Measurements from ENCODE around the gene SLC1A5.
A peak's percentile ranks its signal among the peaks of the same experiment; 100 is the strongest.
"Not testable (repeated sequence)": the region's sequence is repeated elsewhere in the genome, so short reads cannot be mapped to it uniquely, and the experiment has no call there.

Gene SLC1A5

DNA sequence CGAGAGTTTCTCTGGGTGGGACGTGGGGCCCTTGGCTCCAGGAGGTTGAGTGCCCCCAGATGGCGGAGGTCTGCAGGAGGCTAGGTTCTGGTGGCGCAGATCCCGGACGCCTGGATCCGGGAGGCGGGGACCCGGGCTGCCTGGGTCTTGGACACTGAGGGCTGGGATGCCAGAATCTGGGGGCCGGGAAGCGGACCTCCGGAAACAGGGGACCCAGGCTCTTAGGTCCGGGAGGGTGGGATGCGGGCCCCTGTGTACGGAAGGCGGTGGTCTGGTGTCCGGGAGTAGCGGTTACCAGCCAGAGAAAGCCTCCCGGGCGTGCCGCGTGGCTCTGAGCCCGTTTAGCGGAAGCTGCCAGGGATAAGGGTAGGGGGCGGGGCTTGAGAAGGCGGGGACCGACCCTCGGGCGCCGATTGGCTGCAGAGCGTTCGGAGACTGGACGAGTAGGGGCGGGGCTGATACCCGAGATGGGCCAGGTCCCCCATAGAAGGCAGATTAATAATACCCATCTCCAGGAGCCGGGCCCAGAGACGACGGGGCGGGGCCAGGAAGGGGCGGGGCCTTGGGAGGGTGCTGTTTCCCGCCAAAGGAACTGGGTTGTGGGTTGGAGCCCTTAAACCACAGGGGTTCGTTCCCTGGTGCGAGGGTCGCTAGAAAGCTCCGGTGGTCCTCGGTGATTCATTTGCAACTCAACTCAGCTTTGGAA, at the start of gene SLC1A5:
Gene SLC1A5, minus strand, starts transcription at position 333 of the 706 bp plus-strand sequence. CDS start 629 bp downstream, outside the sequence.
- peak; percentile 100 for DNase-seq

DNA sequence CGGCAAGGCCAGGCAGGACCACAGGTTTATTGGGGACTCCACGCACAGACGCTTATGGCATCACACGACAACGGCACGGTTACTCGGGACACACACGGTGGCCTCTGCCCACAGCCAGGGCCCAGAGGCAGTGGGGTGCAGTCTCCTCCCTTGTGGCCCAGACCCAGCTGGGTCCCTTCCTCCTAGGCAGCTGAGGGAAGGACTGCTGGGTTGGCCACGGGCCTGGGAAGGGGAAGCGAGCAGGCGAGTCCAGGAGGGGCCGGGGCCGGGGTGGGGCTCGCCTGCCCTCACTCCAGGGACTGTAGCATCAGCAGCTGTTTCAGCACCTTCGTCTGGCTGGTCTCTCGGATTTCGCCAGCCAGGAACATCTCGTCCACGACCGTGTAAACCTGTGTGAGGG, 49.8 kb upstream of the SLC1A5 start:
- no peak for DNase-seq

DNA sequence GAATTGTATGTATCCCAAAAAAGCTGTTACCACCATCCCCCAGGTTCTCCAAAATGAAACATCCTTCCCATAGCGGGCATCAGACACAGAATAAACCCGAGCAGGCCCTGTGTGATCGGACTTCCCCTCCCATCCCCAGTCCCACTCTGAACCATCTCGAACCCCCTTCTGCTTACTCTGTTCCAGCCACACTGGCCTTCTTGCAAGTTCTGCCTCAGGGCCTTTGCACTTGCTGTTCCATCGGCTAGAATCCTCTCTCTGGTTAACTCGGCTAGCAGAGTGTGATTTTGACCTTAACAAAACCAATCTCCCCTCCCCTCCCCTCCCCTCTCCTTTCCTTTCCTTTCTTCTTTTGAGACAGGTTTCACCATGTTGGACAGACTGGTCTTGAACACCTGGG, 46.6 kb upstream of the SLC1A5 start:
- no peak for DNase-seq

DNA sequence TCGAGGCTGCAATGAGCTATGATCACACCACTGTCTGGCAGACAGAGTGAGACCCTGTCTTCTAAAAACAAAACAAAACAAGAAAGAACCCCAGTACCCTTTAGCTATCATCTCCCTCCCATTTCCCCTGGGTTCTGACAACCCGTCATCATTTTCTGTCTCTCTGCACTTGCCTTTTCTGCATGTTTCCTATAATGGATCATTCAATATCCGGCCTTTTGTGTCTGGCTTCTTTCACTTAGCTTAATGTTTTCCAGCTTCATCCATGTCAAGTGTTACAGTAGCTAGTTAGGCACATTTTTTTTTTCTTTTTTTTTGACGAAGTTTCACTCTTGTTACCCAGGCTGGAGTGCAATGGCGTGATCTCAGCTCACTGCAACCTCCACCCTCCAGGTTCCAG, 45.7 kb upstream of the SLC1A5 start:
- no peak for DNase-seq

DNA sequence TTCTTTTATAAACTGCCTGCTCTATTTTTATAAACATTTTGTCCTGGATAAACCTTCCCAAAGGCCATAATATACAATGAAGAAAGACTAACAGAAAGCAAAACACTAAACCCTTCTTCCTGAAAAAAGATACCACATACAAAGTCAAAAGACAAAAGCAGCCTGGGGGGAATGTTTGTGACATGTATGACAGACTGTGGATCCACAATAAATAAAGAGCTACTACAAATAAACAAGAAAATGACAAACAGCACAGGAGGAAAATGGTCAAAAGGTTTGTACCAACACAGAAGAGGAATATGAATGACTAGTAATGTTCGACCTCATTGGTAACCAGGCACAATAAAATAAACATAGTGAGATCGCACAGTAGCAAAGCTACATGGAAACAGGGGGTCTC, 42.5 kb upstream of the SLC1A5 start:
- no peak for DNase-seq

DNA sequence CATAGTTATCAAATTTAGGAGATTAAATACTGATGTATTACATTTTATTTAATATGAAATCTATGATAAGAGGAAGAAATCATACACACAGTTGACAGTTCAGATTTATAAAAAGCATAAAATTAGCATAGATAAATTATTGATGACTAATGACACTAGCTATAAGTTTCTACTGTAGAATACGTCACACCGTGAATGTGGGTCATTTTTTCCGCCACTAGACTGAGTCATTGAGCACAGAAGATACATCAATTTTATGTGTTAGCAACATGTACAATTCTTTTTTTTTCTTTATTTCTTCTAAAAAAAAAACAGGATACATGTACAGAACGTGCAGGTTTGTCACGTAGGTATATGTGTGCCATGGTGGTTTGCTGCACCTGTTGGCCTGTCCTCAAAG, 40.1 kb upstream of the SLC1A5 start:
- peak; percentile 58 to 72 for DNase-seq

DNA sequence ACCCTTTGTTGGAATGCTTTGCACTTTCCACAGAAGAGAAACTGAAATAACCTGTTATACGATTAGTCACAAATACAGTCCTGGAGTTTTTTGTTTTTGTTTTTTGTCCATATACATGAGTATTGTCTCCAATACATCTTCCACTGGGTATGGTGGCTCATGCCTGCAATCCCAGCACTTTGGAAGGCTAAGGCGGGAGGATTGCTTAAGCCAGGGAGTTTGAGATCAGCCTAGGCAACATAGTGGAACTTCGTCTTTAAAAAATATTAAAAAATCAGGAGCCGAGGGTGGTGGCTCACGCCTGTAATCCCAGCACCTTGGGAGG, 37.3 kb upstream of the SLC1A5 start:
- no peak for DNase-seq

DNA sequence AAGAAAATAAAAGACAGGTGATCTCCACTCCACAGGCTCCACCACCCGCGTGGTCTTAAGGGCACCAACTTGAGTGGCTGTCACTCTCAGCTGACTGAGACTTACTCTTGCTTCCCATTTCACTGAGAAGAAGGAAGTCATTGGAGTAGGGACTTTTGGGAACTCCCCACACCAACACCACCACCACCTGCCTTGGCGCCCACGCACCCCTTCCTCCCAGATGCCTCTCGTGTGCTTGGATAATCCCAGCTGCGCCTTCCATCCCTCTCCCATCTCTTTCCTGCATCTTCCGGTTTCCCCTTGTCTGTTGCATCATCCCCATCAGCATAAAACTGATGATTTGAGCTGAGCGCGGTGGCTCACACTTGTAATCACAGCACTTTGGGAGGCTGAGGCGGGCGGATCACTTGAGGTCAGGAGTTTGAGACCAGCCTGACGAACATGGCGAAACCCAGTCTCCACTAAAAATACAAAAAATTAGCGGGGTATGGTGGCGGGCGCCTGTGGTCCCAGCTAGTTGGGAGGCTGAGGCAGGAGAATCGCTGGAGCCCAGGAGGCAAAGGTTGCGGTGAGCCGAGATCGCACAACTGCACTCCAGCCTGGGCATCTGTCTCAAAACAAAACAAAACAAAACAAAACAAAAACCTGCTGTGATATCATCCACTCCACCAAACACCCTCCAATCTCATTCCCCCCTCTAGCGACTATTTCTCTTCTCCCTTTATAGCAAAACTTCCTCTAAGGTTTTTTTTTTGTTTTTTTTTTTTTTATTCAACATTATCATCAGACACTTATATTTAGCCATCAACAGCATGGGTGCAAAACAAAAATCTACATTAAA, 36.7 kb upstream of the SLC1A5 start:
- no peak for DNase-seq

DNA sequence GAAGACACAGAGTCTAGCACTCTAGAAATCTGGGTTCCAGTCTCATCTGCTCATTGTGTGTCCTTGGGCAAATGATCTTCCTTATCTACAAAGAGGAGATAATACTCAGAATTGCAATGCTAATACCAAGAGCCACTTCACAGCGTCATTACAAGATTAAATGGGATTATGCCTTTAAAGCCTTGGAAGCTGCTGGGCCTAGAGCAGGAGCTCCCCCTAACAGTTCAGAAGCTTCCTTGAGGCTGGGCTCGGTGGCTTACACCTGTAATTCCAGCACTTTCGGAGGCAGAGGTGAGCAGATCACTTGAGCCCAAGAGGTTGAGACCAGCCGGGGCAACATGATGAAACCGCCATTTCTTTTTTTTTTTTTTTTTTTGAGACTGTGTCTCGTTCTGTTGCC, 34.7 kb upstream of the SLC1A5 start:
- no peak for DNase-seq

DNA sequence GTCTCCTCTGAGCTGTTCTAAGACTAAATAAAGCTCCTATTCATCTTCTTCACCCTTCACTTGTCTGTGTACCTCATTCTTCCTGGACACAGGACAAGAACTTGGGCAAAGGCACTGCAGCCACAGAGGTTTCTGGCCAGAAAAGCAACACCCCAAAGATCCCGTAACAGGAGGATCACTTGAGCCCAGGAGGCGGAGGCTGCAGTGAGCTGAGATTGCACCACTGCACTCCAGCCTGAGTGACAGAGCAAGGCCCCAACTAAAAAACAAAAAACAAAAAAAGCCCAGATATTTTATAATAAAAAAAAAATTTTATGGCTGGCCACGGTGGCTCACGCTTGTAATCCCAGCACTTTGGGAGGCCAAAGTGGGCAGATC, 34.0 kb upstream of the SLC1A5 start:
- not testable (repeated sequence) for DNase-seq

DNA sequence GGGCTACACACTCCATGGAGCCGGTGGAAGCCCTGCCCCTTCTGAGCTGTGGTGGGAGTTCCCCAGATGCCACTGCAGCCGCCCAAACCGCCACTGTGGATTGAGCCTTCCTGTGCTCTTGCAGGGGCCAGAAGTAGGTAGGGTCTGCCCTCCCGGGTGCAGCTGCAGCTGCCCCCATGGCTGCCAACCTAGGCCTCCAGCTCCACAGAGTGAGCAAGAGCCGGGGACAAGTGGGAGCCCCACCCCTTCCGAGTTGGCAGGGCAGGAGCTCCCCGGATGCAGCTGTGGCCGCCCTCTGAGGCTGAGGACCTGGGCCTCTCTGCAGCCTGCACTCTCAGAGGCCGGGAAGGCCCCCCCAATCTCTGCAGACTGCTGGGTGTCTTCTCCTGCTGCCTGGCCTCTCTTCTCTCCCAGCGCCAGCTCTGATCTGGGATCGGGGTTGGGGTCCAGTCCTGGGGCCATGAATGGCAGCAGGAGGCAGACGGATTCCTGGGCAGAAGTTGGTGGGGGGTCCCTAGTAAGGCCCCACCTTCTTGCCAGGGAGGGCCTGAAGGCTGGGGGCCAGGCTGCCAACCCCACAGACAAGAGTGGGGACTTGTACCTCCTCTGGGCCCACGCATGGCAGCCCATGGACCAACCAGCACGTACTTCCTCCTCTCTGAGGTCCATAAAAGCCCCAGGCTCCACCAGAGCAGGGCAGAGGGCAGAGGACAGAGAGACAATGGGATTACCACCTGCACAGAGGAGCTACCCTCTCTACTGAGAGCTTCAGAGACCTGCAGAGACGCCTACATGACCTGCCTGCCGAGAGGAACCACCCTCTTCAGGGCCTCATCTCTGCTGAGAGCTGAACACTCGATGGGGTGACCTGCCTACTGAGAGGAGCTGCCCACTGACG, 33.4 kb upstream of the SLC1A5 start:
- DNase-seq, result peak; percentile 37 to 48

DNA sequence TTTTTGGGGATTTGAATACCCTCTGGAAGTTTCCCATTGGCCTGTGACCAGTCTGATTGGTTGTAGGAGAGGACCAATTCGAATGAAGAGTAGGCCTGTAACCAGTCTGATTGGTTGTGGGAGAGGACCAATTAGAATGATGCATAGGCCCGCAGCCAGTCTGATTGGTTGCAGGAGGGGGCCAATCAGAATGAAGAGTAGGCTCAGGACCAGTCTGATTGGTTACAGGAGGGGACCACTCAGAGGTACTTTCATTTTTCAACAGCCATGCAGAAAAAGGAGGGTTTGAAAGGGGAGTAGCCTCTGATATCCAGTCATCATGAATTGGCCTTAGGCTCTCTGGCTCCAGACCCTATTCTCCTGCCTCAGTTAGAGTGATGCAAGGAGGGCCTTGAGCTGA, 30.4 kb upstream of the SLC1A5 start:
- DNase-seq, result no peak

DNA sequence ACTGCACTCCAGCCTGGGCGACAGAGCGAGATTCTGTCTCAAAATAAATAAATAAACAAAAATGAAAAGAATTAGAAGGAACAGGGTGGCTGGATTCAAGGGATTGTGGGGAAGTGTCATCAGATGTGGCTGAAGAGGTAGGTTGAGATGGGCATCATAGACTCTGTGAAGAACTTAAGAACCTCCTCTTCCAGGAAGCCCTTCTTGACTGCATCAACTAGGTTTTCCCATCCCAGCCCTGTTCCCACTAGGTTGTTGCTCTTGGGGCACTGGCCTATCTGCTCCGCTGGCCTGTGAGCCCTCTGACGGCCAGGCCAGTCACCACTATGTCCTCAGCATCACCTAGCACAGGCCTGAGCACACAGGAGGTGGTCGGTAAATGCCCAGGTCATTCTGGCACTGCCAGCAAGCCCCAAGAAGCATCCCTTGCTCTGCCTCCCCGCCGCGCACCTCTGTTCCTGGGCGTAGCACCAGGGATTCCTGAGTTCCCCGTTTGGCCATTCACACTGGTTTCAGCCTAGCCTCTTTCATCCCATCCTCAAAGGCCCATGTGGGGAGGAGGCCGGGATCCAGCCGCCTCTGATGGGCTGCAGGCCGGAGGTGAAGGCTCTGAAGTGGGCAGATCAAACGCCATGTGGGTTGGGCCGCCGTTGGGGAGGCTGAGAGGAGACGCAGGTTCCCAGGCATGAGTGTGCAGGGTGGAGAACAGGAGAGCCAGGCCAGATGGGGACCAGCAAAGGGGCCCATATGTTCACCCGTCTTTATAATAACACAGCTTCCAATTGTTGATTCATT, 27.6 kb upstream of the SLC1A5 start:
- DNase-seq, result no peak

DNA sequence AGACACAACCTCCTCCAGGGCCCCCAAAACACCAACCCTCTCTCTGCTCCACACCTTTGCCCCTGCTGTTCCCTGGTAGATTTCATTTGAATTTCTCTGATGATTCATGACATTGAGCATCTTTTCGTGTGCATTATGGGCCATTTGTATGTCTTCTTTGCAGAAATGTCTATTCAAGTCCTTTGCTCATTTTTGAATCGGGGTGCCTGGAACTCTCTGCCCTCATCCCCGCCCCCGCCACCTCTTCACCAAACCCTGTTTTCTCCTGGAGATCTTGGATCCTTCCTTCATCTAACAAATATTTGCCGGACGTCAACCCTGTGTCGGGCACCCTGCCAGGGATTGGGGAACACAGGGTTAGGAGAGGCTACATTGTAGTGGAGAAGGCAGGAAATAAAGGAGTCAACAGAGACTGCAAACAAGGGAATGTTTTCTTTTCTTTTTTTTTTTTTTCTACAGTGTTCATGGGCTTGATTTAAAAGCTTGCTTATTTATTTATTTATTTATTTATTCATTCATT, 25.5 kb upstream of the SLC1A5 start:
- no peak for DNase-seq

DNA sequence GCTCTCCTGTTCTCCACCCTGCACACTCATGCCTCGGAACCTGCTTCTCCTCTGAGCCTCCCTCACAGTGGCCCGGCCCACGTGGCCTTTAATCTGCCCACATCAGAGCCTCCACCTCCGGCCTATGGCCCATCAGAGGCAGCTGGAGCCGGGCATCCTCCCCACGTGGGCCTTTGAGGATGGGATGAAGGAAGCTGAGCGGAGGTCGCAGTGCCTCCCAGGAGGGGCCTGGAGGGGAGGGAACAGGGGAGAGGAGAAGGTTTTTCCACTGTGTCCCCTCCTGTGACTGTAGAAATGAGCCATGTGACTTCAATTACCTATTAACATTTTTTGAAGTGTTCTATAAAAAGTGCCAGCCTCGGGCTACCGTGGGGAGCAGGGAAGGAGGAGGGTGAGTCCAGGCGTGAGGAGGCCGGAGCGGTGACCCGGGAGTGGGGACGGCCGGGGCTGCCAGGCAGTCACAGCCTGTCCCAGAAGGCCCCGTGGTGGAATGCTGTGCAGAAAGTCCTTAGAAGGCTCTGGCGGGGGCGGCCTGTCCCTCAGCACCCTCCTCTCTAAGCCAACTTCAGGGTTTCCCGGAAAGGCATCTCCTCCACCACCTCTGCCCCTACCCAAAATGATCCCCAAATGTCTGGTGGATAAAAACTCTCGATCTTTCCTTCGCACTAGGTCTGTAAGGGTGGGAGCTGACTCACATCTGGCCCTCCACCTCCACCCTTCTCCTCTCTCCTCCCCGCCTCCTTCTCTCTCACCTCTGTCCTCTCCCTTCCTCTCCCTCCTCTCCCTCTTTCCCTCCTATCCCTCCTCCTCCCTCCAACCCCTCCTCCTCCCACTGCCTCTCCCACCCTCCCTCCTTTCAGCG, 24.8 kb upstream of the SLC1A5 start:
- no peak for DNase-seq

DNA sequence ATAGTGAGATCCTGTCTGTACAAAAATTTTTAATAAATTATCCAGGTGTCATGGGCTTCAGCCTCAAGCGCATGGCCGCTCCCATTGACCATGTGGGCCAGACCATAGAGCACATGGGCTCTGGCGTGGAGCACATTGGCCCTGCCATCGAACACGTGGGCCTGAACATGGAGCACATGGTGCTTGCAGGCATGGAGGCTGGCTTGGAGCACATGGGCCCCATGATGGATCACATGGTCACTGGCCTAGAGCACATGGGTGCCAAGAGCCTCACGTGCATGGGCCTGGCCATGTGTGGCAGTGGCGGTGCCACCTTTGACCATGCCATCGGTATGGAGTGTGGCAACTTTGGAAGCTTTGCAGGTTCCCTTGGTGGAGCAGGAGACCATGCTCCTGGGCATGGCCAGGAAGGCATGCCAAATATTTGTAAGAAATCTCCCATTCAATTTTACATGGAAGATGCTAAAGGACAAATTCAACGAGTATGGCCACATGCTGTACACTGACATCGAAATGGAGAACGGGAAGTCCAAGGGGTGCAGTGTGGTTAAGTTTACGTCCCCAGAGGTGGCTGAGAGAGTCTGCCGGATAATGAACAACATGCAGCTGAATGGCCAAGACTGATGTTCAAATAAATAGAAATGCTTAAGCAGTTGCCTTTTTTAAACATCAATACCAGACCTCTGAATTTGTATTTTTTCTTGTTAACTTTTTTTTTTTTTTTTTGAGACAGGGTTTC, 21.3 kb upstream of the SLC1A5 start:
- no peak for DNase-seq

DNA sequence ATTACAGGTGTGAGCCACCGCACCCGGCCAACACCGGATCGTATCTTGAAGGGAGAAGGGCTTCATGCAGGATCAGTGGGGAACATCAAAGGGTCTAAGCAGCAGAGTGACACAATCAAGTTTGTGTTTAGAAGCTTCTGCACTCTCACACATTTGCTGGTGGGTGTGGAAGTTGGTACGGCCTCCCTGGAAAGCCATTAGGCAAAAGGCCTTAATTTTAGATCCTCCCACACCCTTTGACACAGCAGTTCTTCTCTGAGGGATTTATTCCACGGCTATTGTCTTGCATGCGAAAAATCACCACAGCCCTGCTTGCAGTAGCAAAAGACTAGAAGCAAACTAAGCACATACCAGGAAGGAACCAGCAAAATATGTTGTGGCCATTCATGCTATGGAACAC, 18.3 kb upstream of the SLC1A5 start:
- DNase-seq, result no peak

DNA sequence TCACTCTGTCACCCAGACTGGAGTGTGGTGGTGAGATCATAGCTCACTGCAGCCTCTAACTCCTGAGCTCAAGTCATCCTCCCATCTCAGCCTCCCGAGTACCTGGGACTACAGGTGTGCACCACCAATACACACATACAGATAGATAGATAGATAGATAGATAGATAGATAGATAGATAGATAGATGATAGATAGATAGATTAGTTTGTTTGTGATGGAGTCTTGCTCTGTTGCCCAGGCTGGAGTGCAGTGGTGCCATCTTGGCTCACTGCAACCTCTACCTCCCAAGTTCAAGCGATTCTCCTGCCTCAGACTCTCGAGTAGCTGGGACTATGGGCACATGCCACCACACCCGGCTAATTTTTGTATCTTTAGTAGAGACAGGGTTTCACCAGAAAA, 16.0 kb upstream of the SLC1A5 start:
- DNase-seq, result not testable (repeated sequence)

DNA sequence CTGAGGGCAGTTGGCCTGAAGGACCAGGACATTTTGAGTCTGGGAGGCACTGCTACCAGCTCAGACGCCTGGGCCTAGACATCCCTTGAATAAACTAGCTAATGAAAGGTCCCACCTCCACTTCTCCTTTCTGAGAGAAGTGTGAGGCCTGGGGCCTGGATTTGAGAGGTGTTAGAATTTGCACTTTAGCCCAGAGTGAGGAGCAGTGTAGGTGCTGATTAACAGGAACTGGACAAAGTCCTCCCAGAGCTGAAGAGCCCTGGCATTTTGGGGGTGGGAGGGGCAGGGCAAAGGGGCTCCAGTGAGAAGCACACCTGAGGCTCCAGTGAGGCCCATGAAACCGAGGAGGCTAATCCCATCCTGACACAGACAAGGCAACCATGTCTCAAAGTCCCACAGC, 15.2 kb upstream of the SLC1A5 start:
- DNase-seq, result no peak

DNA sequence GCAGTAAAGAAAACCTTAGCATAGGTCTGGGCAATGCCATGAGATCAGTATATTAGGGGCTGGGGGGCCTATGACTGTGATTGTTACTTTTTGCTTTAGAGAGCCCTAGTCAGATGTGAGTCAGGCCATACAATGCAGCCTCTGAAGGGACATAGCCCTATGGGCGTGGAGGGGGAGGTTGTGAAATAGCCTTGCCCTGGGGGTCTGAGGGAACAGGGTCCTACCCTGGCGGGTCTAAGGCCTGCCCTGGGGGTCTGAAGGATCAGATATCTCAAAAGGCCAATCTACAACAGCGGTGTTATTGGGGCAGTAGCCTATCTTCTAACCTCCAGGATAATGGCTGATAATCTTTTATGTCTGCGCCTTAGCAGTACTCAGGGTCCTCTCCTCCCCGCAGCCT, 13.8 kb upstream of the SLC1A5 start:
- DNase-seq, result no peak

DNA sequence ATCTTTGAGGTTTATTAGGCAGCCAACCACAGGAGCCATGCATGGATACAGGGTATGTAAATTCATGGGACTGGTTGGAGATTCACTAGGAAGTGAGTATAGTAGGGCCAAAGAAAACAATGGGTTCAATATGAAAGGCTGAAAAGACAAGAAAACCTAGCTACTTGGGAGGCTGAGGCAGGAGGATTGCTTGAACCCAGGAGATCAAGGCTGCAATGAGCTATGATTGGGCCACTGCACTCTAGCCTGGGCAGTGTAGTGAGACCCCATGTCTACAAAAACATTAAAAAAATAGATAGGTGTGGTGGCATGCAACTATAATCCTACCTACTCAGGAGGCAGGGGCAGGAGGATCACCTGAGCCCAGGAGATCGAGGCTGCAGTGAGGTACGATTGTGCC, 10.3 kb upstream of the SLC1A5 start:
- no peak for DNase-seq
